HepG2 (cell line): ENCODE results near the gene OR1F1. TPM values are rescaled to one million over a fixed set of nuclear protein-coding genes. Genes with fewer than 3 reads are reported as not detected.

Experiments used
- CENPBD1 ChIP-seq: sonication (generic); formaldehyde crosslinking; IDR thresholded peaks from 2 replicates; pipeline ENCODE4 v1.8.0; 2022; ENCODE audit warnings: missing genetic modification reagents, low read depth, mild to moderate bottlenecking, borderline replicate concordance
- GABPA ChIP-seq, 2 experiments: IDR thresholded peaks; 2 replicates each; pipeline ENCODE4 v1.6.1; 2011 to 2016; ENCODE audit warnings: low read depth in 2 of 2, low read length in 1 of 2, missing biosample characterization in 1 of 2, missing genetic modification characterization in 1 of 2
- HMGXB4 ChIP-seq, 2 experiments: sonication (generic) in 1 of 2; formaldehyde crosslinking in 1 of 2; IDR thresholded peaks; 2 replicates each; pipeline versions ENCODE4 v1.4.0 to v1.6.1; 2018 to 2020; ENCODE audit warnings: missing genetic modification reagents in 2 of 2, borderline replicate concordance in 1 of 2, low read depth in 1 of 2, mild to moderate bottlenecking in 1 of 2, missing biosample characterization in 1 of 2
- JARID2 ChIP-seq: sonication (generic); formaldehyde crosslinking; IDR thresholded peaks from 2 replicates; pipeline ENCODE4 v1.8.1; 2023; ENCODE audit warnings: missing genetic modification reagents, inconsistent platforms; ENCODE audit not compliant: insufficient replicate concordance
- PHF21A ChIP-seq: sonication (generic); formaldehyde crosslinking; IDR thresholded peaks from 2 replicates; pipeline ENCODE4 v1.5.0; 2020; ENCODE audit warnings: mild to moderate bottlenecking, missing genetic modification reagents
- RBM22 ChIP-seq: fragments of 200-400 bp; formaldehyde crosslinking; optimal IDR thresholded peaks from 2 replicates; pipeline ENCODE3; 2017; ENCODE audit warnings: mild to moderate bottlenecking, low read length, moderate library complexity
- SIX4 ChIP-seq: sonication (generic); formaldehyde crosslinking; IDR thresholded peaks from 2 replicates; pipeline ENCODE4 v1.4.0; 2020; ENCODE audit warnings: missing genetic modification reagents
- ZBTB33 ChIP-seq: sonication (generic); formaldehyde crosslinking; IDR thresholded peaks from 2 replicates; pipeline ENCODE4 v1.4.0; 2020; ENCODE audit warnings: missing genetic modification reagents
- ZNF17 ChIP-seq: sonication (generic); formaldehyde crosslinking; IDR thresholded peaks from 2 replicates; pipeline ENCODE4 v1.5.0; 2020; ENCODE audit warnings: mild to moderate bottlenecking, missing genetic modification reagents
- ZNF33A ChIP-seq: sonication (generic); formaldehyde crosslinking; IDR thresholded peaks from 2 replicates; pipeline ENCODE4 v1.5.1; 2020; ENCODE audit warnings: missing genetic modification reagents, mild to moderate bottlenecking, moderate library complexity, borderline replicate concordance
- ZNF577 ChIP-seq: sonication (generic); formaldehyde crosslinking; IDR thresholded peaks from 2 replicates; pipeline ENCODE4 v1.4.0; 2020; ENCODE audit warnings: mild to moderate bottlenecking, low read depth, missing genetic modification reagents, borderline replicate concordance
- ZNF75D ChIP-seq: sonication (generic); formaldehyde crosslinking; IDR thresholded peaks from 2 replicates; pipeline ENCODE4 v1.8.1; 2023; ENCODE audit warnings: missing genetic modification reagents, mild to moderate bottlenecking, borderline replicate concordance
- ZNF766 ChIP-seq: sonication (generic); formaldehyde crosslinking; IDR thresholded peaks from 2 replicates; pipeline ENCODE4 v1.5.0; 2020; ENCODE audit warnings: missing genetic modification reagents, borderline replicate concordance
- ZNF781 ChIP-seq: sonication (generic); formaldehyde crosslinking; IDR thresholded peaks from 2 replicates; pipeline ENCODE4 v1.5.1; 2020; ENCODE audit warnings: borderline replicate concordance, mild to moderate bottlenecking, missing genetic modification reagents; ENCODE audit errors: not compliant biosample characterization
- polyA plus RNA-seq, 8 experiments: library from polyadenylated mRNA; depleted of rRNA in 3 of 8; stranded (reverse) in 7 of 8; unstranded in 1 of 8; fragments of >200 nt; fragmentation: Illumina TruSeq in 4 of 8; extraction: Trizol in 4 of 8; gene quantifications; 2 replicates each; pipeline versions ENCODE4 v1.2.1 to v1.2.3, GENCODE V29; 2011 to 2016; ENCODE audit warnings: low read depth in 4 of 8, missing spikeins in 1 of 8, mixed read lengths in 1 of 8; ENCODE audit not compliant: insufficient read depth in 1 of 8
- total RNA-seq, 5 experiments: library from RNA; depleted of rRNA; stranded (reverse); fragments of >200 nt; fragmentation: Illumina TruSeq; extraction: Trizol; gene quantifications; 2 replicates each; pipeline ENCODE4 v1.2.3, GENCODE V29; 2016; ENCODE audit warnings: low read depth in 1 of 5

Gene OR1F1
- total and polyA plus RNA-seq, 2 of the 13 experiments (the other 11 are each of a cell fraction or from before 2014, with no cell fraction given), result 0.90 TPM; not detected in 1

DNA sequence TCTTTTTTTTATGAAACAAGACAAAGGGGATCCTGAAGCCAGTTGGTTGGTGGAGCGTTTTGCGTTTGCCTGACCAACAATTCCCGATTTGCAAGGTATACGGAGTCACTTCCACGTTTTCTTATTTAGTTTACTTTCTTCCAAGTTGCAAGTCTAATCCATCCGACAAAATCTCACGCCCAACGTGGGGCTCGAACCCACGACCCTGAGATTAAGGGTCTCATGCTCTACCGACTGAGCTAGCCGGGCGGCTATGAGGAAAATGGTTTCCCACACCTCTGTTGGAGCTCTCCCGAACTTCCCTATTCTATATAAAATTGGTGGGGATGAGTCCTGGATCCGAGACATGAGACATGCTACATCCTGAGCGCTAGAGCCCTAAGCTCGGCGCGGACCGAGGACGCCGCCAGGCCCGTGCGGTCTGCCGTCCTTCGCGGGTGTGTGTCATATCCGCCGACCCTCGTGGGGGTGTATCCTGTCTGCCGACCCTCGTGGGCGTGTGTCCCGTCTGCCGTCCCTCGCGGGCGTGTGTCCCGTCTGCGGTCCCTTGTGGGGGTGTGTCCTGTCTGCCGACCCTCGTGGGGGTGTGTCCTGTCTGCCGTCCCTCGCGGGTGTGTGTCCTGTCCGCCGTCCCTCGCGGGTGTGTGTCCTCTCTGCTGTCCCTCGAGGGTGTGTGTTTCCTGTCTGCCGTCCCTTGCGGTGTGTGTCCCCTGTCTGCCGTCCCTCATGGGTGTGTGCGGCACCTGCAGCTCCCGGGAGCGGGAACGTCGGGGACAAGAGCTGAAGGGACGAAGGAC lies 30.6 kb upstream of the OR1F1 start (continued):
- no peak for TF ChIP-seq ZNF766 (CRISPR knock-in tag)
- TF ChIP-seq JARID2 (CRISPR knock-in tag), result no peak
- no peak for TF ChIP-seq GABPA (IDR thresholded peaks at IDR 0.05; ENCODE audit: low read depth, low read length)
- TF ChIP-seq GABPA (CRISPR knock-in tag; IDR thresholded peaks at IDR 0.05; ENCODE audit: low read depth), result no peak
- TF ChIP-seq CENPBD1 (CRISPR knock-in tag), result no peak
- TF ChIP-seq ZNF781 (CRISPR knock-in tag), result no peak
- no peak for TF ChIP-seq SIX4 (CRISPR knock-in tag)
- TF ChIP-seq ZNF577 (CRISPR knock-in tag), result no peak
- no peak for TF ChIP-seq ZNF17 (CRISPR knock-in tag)
- TF ChIP-seq RBM22, result peak; percentile 77
- TF ChIP-seq ZNF33A (CRISPR knock-in tag), result no peak
- no peak for TF ChIP-seq ZNF75D (CRISPR knock-in tag)
- peak; percentile 77 to 97; a peak in 2 of 4 replicates for TF ChIP-seq HMGXB4 (CRISPR knock-in tag; IDR thresholded peaks at IDR 0.05; ENCODE audit: borderline replicate concordance in 1 of 2, low read depth in 1 of 2)
- TF ChIP-seq PHF21A, result peak; percentile 50; the same call in 1 of the 2 replicates
- TF ChIP-seq ZBTB33 (CRISPR knock-in tag), result no peak
